MM.1S (cell line): ENCODE results near the gene LMTK2.

ENCODE experiments used
- DNase-seq: peaks from one replicate; pipeline ENCODE4 v3.0.0-alpha.2; 2015
- H2AFZ ChIP-seq: fragments of 300-600 bp; sonication (generic); 2 replicates; pipeline ENCODE4 v1.6.0; 2016; ENCODE audit warnings: antibody characterized with exemption, low read length
- H3F3A ChIP-seq: fragments of 300-600 bp; sonication (generic); 2 replicates; pipeline ENCODE4 v1.6.1; 2016; ENCODE audit warnings: mild to moderate bottlenecking, antibody characterized with exemption, low read length, moderate library complexity, mixed read lengths; ENCODE audit not compliant: insufficient read depth
- H3K27ac ChIP-seq: fragments of 300-600 bp; sonication (generic); 2 replicates; pipeline ENCODE4 v1.5.1; 2016; ENCODE audit warnings: mild to moderate bottlenecking, low read length
- H3K27me3 ChIP-seq: fragments of 300-600 bp; sonication (generic); replicated peaks from 2 replicates; pipeline ENCODE4 v1.6.0; 2016; ENCODE audit warnings: low read length; ENCODE audit not compliant: insufficient read depth
- H3K36me3 ChIP-seq: fragments of 300-600 bp; sonication (generic); replicated peaks from 2 replicates; pipeline ENCODE4 v1.6.1; 2016; ENCODE audit warnings: mild to moderate bottlenecking, low read length, mixed read lengths; ENCODE audit not compliant: insufficient read depth
- H3K4me1 ChIP-seq: fragments of 300-600 bp; sonication (generic); 2 replicates; pipeline ENCODE4 v1.6.1; 2016; ENCODE audit warnings: low read length, mixed read lengths
- H3K4me2 ChIP-seq: fragments of 300-600 bp; sonication (generic); 2 replicates; pipeline ENCODE4 v1.6.0; 2016; ENCODE audit warnings: low read depth, low read length
- H3K4me3 ChIP-seq: fragments of 300-600 bp; sonication (generic); 2 replicates; pipeline ENCODE4 v1.5.1; 2016; ENCODE audit warnings: low read length, mixed read lengths
- H3K79me2 ChIP-seq: fragments of 300-600 bp; sonication (generic); 2 replicates; pipeline ENCODE4 v1.6.1; 2016; ENCODE audit warnings: mixed run types, low read length, mixed read lengths
- H3K9ac ChIP-seq: fragments of 300-600 bp; sonication (generic); 2 replicates; pipeline ENCODE4 v1.6.1; 2016; ENCODE audit warnings: low read length, mixed read lengths
- H3K9me2 ChIP-seq: fragments of 300-600 bp; sonication (generic); replicated peaks from 2 replicates; pipeline ENCODE4 v1.6.1; 2016; ENCODE audit warnings: mild to moderate bottlenecking, low read length, mixed read lengths; ENCODE audit not compliant: insufficient read depth
- H3K9me3 ChIP-seq: fragments of 300-600 bp; sonication (generic); replicated peaks from 2 replicates; pipeline ENCODE4 v1.6.1; 2016; ENCODE audit warnings: mild to moderate bottlenecking, low read length, mixed read lengths; ENCODE audit not compliant: insufficient read depth
- H4K20me1 ChIP-seq: fragments of 300-600 bp; sonication (generic); 2 replicates; pipeline ENCODE4 v1.6.1; 2016; ENCODE audit warnings: mild to moderate bottlenecking, low read length, moderate library complexity, mixed read lengths; ENCODE audit not compliant: insufficient read depth
- CTCF ChIP-seq: fragments of 300-600 bp; sonication (generic); IDR thresholded peaks from 2 replicates; pipeline ENCODE4 v1.5.1; 2016; ENCODE audit warnings: antibody characterized with exemption, low read length, mixed read lengths
- EZH2 ChIP-seq: fragments of 300-600 bp; sonication (generic); optimal IDR thresholded peaks from 2 replicates; pipeline ENCODE3; 2017; ENCODE audit warnings: low read depth, mild to moderate bottlenecking, antibody characterized with exemption, low read length, mixed read lengths
- EZH2phosphoT487 ChIP-seq: fragments of 300-600 bp; sonication (generic); IDR thresholded peaks from 2 replicates; pipeline ENCODE4 v1.6.1; 2018; ENCODE audit warnings: antibody characterized with exemption, low read length

Gene LMTK2

GRCh38 chr7:98078197-98078870 lies 28.3 kb upstream of the LMTK2 start:
- Histone ChIP-seq H3K27me3 (no peaks in the 10 kb centered on the region), H3K9ac (peak overlapping the region; percentile 29; the same call in 1 of the 2 replicates), H3K79me2 (no peaks in the 10 kb centered on the region), H3K4me2 (peak overlapping the region; percentile 87), H4K20me1 (no peaks in the 10 kb centered on the region), H3K9me3 (no peaks in the 10 kb centered on the region), H3F3A (peaks cover 19% of the 10 kb centered on the region), H3K36me3 (no peaks in the 10 kb centered on the region), H3K4me3 (peak overlapping the region; percentile 19; the same call in 1 of the 2 replicates), H2AFZ (peak overlapping the region; percentile 95), H3K9me2 (no peaks in the 10 kb centered on the region), H3K27ac (peak overlapping the region; percentile 87), H3K4me1 (peaks cover 15% of the 10 kb centered on the region)
- TF ChIP-seq EZH2phosphoT487 (no peak), CTCF (no peak), EZH2 (no peak)
- DNase-seq, result peak; percentile 89

- H3K9me3 ChIP-seq, result no peaks in the 10 kb centered on the region
- no peak overlapping the region for H3K27ac ChIP-seq
- no peak overlapping the region for H3K4me3 ChIP-seq
- H4K20me1 ChIP-seq, result no peaks in the 10 kb centered on the region
- H2AFZ ChIP-seq, result no peak overlapping the region
- peaks cover 22% of the 10 kb centered on the region for H3K4me1 ChIP-seq
- H3K36me3 ChIP-seq, result no peaks in the 10 kb centered on the region
- peaks cover 19% of the 10 kb centered on the region for H3F3A ChIP-seq
- H3K27me3 ChIP-seq, result no peaks in the 10 kb centered on the region
- DNase-seq, result no peak
- H3K9ac ChIP-seq, result no peak overlapping the region
- TF ChIP-seq CTCF (no peak), EZH2phosphoT487 (no peak), EZH2 (no peak)
- no peak overlapping the region for H3K4me2 ChIP-seq
- no peaks in the 10 kb centered on the region for H3K79me2 ChIP-seq
- no peaks in the 10 kb centered on the region for H3K9me2 ChIP-seq
These were observed 26.6 kb upstream of the LMTK2 start for GRCh38 chr7:98079891-98080648.

GRCh38 chr7:98081319-98081718 lies 25.3 kb upstream of the LMTK2 start:
- no peak for DNase-seq
- peaks cover 19% of the 10 kb centered on the region for H3F3A ChIP-seq
- H3K27me3 ChIP-seq, result no peaks in the 10 kb centered on the region
- no peak overlapping the region for H2AFZ ChIP-seq
- H3K4me2 ChIP-seq, result no peak overlapping the region
- no peak for TF ChIP-seq EZH2phosphoT487
- H3K9me2 ChIP-seq, result no peaks in the 10 kb centered on the region
- no peaks in the 10 kb centered on the region for H4K20me1 ChIP-seq
- H3K36me3 ChIP-seq, result no peaks in the 10 kb centered on the region
- H3K4me1 ChIP-seq, result peaks cover 22% of the 10 kb centered on the region
- no peak overlapping the region for H3K27ac ChIP-seq
- no peaks in the 10 kb centered on the region for H3K9me3 ChIP-seq
- H3K79me2 ChIP-seq, result no peaks in the 10 kb centered on the region
- no peak overlapping the region for H3K4me3 ChIP-seq
- no peak overlapping the region for H3K9ac ChIP-seq
